ENCODE results near the gene ISL1.

ISL1 gene

GRCh38 chr5:51387884-51388275 is 4.6 kb downstream of the ISL1 start:
- DNase-seq, result no peak

DNA sequence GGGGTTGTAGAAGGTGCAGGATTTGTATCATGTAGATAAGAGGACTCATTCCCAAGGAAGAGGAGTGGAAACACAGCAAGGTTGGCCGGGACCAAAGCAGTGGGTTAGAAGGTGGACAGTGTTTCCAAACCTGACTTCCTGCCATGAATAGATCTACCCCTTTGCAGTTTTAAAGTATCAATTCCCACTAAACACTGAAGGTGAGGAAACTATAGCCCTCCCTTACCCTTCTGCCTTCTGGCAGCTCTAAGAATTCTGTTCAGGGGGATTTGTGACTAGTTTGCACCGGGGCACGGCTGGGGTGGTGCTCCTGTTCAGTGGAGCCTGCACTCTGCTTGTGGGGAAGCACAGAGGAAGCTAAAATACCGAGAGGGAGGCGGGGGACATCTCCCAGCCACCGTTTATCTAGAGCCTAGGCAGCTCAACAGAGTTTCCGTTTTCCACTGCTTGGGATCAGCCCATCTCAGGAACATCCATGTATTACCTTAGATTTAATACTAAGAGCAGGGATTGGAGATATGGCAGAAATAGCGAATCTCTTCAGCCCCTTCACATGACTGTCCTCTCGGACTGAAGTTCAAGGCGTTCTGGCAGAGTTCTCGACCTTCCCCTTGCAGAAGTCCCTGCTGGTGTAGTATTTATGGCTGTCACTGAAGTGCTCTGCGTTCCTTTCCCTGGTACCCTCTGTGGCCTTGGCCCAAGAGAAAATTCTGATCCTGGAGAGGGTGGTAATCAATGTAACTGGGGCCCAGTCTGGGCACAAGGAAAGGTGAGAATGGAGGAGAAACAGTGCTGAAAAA is 5.4 kb downstream of the ISL1 start:
- DNase-seq, result no peak

GRCh38 chr5:51389288-51389576 is 6.0 kb downstream of the ISL1 start:
- no peak for DNase-seq

DNA sequence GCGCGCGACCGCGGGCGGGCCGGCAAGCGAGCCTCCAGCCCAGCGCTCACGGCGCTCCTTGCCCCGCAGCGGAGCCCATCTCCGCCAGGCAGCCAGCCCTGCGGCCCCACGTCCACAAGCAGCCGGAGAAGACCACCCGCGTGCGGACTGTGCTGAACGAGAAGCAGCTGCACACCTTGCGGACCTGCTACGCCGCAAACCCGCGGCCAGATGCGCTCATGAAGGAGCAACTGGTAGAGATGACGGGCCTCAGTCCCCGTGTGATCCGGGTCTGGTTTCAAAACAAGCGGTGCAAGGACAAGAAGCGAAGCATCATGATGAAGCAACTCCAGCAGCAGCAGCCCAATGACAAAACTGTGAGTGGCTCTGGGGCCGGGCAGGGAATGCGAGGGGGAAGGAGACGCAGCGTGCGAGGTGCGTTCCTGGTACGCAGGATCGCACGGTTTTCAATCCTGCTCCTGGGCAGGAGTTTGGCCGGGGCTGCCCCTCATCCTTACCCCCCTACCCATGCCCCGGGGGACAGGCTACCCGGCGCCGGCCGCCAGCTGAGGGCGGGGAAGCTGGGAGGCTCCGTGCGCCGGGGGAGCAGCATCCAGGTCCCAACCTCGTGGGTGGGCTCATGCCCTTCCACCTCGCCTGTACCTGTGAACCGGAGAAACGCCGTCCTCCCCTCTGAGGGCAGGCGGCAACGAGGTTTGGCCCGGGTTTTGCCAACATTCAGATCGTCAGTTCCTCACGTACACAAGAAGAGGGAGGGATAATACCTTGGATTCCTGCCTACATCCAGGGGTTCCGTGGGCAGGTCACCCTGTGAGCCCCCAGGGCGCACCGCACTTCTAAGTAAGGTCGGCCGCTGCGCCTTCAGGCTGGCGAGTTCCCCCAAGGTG is 6.6 kb downstream of the ISL1 start:
- no peak for DNase-seq

DNA sequence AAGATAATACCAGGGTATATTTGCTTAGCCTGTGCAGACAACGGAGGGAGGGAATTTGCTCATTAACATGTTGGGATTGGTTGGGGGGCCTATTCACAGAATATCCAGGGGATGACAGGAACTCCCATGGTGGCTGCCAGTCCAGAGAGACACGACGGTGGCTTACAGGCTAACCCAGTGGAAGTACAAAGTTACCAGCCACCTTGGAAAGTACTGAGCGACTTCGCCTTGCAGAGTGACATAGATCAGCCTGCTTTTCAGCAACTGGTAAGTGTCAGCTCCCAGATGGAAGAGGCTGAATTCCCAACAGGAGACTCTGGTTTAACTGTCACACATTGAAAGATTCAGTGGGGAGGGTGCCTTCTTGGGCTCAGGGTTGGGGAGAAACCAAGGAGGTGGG is 7.9 kb downstream of the ISL1 start:
- DNase-seq, result no peak

DNA sequence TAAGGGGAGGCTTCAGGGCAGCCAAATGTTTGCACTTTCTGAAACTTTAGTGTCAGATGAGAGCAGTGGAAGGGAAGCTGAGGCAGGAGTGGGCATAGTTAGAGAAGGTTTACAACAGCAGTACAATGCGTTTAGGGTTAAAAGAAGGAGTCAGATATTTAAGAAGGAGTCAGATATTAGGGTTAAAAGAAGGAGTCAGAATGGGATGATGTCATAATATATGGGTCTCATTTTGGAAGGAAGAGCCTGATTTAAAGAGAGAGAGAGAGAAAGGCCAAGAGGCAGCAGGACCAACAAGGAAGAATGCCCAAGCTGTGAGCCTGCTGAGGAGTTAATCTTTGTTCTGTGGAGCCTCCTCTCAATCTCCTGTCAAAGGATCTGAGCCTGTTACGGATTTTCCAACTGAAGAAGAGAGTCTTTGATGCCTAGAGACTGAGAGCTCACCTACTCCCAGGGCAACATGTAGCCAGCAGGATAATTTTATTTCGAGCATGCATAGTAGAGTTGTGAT is 9.5 kb downstream of the ISL1 start:
- DNase-seq, result no peak

DNA sequence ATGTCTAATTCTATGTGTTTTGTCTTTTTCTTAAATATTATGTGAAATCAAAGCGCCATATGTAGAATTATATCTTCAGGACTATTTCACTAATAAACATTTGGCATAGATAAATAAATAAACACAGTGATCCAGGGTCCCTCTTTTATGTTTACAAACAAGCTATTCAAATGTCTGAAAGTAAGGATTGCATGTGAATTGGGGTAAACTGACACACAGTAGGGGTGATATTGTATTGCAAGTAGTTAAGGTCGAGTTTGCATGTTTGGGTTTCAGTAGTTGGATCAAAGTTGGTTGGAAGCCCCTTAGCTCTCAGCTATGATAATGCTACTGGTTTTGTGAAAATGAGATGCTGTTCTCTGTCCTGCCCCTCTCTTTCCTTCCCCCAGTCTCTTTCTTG is 11.4 kb downstream of the ISL1 start:
- DNase-seq, result no peak

DNA sequence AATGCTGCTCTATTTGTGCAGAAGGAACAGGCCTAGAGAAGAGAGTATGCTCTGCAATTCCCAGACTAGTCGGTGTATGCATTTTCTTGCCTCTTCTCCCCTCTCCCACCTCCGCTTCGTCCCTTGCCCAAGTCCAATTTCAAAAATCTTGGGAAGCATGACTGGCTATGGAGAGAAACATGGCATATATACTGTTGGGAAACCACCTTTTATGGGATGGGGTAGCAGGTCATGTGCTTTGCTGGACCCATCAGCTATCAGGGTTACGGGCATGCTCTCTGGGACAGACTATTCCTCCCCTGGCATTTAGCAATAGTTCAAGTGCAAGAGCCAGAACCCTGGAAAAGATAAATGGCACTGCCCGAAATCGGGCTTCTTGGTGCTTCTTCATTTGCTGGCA is 12.0 kb downstream of the ISL1 start:
- DNase-seq, result no peak

DNA sequence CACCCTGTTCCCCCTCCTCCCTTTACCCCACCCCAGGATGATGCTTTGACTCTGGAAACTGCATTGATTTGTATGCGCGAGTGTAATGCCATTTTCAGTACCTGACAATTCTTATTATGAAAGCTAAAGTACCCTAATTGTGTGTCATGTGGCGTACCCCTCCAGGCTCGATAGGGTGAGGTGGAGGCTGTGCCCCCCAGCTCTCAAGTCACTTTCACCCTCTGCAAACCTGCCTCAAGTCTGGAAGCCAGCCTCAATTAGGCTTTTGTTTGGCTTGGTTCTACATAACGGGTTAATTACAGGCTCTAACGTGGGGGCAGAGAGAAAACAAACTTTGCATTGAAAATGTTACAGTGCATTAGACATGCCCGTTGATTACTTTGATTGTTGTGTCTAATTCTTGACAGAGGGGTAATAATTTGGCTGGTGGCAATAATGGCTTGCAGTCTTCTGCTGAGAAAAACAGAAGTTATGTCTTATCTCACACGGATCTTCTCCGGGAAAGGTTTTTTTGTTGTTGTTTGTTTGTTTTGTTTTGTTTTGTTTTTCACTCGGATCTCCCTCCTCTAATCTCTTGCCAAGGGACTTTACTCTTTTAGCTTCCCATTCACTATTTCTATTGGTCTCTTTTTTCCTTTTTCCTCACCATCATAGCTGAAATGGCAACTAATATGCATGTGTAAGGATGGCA is 12.6 kb downstream of the ISL1 start:
- DNase-seq, result no peak

GRCh38 chr5:51396797-51397196 is 13.5 kb downstream of the ISL1 start:
- no peak for DNase-seq

GRCh38 chr5:51397996-51398395 is 14.7 kb downstream of the ISL1 start:
- DNase-seq, result no peak

GRCh38 chr5:51398875-51399642 is 15.8 kb downstream of the ISL1 start:
- no peak for DNase-seq

- no peak for DNase-seq
Observed at GRCh38 chr5:51399643-51400006, 16.4 kb downstream of the ISL1 start.

GRCh38 chr5:51404255-51404654 is 21.0 kb downstream of the ISL1 start:
- no peak for DNase-seq

GRCh38 chr5:51411921-51412325 is 28.7 kb downstream of the ISL1 start:
- no peak for DNase-seq

- no peak for DNase-seq
Observed at GRCh38 chr5:51414516-51414915, 31.3 kb downstream of the ISL1 start.

GRCh38 chr5:51416149-51416548 is 32.9 kb downstream of the ISL1 start:
- DNase-seq, result no peak

GRCh38 chr5:51433052-51433710 is 49.9 kb downstream of the ISL1 start:
- no peak for DNase-seq

DNA sequence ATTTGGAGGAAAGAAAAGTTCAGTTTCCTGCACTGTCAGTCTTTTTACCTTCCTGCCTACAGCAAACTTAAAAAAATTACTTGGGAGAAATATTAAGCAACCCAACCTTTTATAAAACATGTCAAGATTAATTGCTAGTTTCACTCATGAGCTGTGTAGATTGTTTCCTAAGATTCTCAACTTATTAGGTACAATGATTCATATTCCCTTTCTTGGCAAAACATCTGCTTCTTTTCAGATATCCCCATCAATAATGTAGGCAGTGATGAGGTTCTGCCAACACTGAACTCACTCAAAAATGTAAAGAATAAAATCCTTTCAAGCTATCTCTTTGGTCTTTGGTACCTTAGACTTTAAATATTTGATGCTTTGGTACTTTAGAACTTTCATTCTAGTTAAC is 56.0 kb downstream of the ISL1 start:
- DNase-seq, result no peak

Measured in activated naive CD4-positive, alpha-beta T cell treated with anti-CD3 and anti-CD28 coated beads, Interleukin-2, amount 50 U/mL, for 16 hours (primary cell).